ENCODE results near the gene ZSCAN21.

The ZSCAN21 gene

DNA sequence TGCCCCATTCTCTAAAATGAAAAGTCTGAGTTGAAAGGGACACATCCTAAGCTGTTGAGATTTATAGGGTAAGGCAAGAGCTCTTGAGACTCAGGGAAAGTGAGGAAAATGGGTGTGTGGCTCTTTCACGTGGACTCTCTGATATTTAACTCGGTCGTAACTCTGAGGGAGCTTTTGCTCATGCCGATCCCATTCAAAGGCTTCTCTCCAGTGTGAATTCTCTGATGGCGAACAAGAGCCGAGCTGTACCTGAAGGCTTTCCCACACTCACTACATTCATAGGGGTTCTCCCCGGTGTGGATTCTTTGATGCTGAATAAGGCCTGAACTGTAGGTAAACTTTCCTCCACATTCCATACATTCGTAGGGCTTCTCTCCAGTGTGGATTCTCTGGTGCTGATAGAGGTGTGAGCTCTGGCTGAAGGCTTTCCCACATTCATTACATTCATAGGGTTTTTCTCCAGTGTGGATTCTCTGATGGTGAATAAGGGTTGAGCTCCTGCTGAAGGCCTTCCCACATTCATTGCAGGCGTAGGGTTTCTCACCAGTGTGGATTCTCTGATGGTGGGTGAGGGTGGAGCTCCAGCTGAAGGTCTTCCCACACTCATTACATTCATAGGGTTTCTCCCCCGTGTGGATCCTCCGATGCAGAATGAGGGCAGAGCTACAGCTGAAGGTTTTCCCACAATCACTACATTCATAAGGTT lies 21.6 kb downstream of the ZSCAN21 start:
- H3K36me3 ChIP-seq (ENCODE audit: control insufficient read depth in 2 of 2, insufficient read depth in 2 of 2, low read length in 2 of 2): peaks cover 63% of the 10 kb centered on the region in 2 donors

DNA sequence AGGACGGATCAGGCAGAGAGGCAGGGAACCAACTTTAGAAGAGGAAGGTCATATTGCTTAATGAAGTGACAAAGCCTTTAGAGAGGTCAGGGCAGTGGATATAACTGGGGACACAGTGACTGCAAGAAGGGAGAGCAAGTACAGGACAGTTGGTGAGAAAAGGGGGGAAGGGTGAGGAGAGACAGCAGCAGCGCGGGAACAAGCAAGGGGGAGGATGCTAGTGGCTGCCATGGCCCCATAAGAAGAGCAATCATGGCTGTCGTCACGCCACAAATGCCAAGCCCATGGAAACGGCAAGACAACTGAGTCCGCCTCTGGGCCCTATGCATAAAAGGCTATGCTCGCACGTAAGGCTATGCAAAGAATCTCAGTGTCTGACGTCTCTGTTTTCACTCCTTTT lies 22.9 kb downstream of the ZSCAN21 start:
- no peaks in the 10 kb centered on the region for H3K27me3 ChIP-seq (ENCODE audit: control insufficient read depth in 2 of 2, insufficient read depth in 2 of 2, low read length in 2 of 2)
- no peak overlapping the region for H3K27ac ChIP-seq (ENCODE audit: low read depth in 2 of 2, low read length in 2 of 2)
- H3K4me3 ChIP-seq (ENCODE audit: low read length in 2 of 2): no peak overlapping the region
- H3K4me1 ChIP-seq (ENCODE audit: control insufficient read depth in 2 of 2, insufficient read depth in 2 of 2, low read length in 2 of 2): peaks cover 6 to 8% of the 10 kb centered on the region in 2 donors
- H3K36me3 ChIP-seq (ENCODE audit: control insufficient read depth in 2 of 2, insufficient read depth in 2 of 2, low read length in 2 of 2): peaks cover 71 to 72% of the 10 kb centered on the region in 2 donors
- H3K9ac ChIP-seq (ENCODE audit: low read depth in 1 of 2, low read length in 2 of 2): no peak overlapping the region
- H3K9me3 ChIP-seq (ENCODE audit: control insufficient read depth in 2 of 2, low read length in 2 of 2): peaks cover 15 to 16% of the 10 kb centered on the region in 2 donors

More for the DNA sequence above, 21.6 kb downstream of the ZSCAN21 start:
- Histone ChIP-seq H3K27me3 (ENCODE audit: control insufficient read depth in 2 of 2, insufficient read depth in 2 of 2, low read length in 2 of 2) (no peaks in the 10 kb centered on the region), H3K4me1 (ENCODE audit: control insufficient read depth in 2 of 2, insufficient read depth in 2 of 2, low read length in 2 of 2) (no peaks in the 10 kb centered on the region), H3K9me3 (ENCODE audit: control insufficient read depth in 2 of 2, low read length in 2 of 2) (peaks cover 15 to 16% of the 10 kb centered on the region in 2 donors), H3K4me3 (ENCODE audit: low read length in 2 of 2) (peak overlapping the region in 1 of 2 donors; percentile 12), H3K9ac (ENCODE audit: low read depth in 1 of 2, low read length in 2 of 2) (no peak overlapping the region), H3K27ac (ENCODE audit: low read depth in 2 of 2, low read length in 2 of 2) (no peak overlapping the region)

DNA sequence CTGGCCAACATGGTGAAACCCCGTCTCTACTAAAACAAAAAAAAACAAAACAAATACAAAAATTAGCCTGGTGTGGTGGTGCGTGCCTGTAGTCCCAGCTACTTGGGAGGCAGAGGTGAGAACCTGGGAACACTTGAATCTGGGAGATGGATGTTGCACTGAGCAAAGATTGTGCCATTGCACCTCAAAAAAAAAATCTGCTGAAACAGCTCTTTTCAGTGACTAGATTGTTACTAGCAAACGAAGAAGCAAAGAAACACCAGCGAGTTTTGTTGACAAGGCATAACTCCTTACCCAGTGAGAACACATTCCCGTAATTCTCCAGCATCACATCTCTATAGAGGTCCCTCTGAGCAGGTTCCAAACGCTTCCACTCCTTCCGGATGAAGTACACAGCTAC lies 25.3 kb downstream of the ZSCAN21 start:
- Histone ChIP-seq H3K4me3 (ENCODE audit: low read length in 2 of 2) (no peak overlapping the region), H3K36me3 (ENCODE audit: control insufficient read depth in 2 of 2, insufficient read depth in 2 of 2, low read length in 2 of 2) (peaks cover 70 to 73% of the 10 kb centered on the region in 2 donors), H3K27ac (ENCODE audit: low read depth in 2 of 2, low read length in 2 of 2) (no peak overlapping the region), H3K9me3 (ENCODE audit: control insufficient read depth in 2 of 2, low read length in 2 of 2) (peaks cover 15 to 16% of the 10 kb centered on the region in 2 donors), H3K9ac (ENCODE audit: low read depth in 1 of 2, low read length in 2 of 2) (no peak overlapping the region), H3K27me3 (ENCODE audit: control insufficient read depth in 2 of 2, insufficient read depth in 2 of 2, low read length in 2 of 2) (no peaks in the 10 kb centered on the region), H3K4me1 (ENCODE audit: control insufficient read depth in 2 of 2, insufficient read depth in 2 of 2, low read length in 2 of 2) (peaks cover 19 to 25% of the 10 kb centered on the region in 2 donors)

DNA sequence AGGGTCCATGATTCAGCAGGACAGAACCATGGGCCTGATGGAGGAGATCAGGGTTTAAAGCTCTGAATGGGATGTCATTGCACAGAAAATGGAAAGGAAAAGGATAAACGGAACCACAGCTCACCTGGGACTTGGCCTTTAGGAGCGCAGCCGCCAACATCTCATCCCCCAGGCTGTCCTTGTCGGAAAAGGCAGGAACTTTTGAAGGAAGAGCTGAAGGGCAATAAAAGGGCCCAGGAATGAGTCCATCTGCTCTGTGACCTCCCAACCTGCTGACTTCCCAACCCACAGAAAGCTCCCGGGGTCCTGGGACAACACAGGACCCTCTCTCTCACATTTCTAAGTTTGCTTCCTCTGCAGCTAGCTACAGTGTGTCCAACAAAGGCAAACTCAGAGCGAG lies 25.8 kb downstream of the ZSCAN21 start:
- no peak overlapping the region for H3K9ac ChIP-seq (ENCODE audit: low read depth in 1 of 2, low read length in 2 of 2)
- H3K9me3 ChIP-seq (ENCODE audit: control insufficient read depth in 2 of 2, low read length in 2 of 2): peaks cover 15 to 16% of the 10 kb centered on the region in 2 donors
- H3K4me1 ChIP-seq (ENCODE audit: control insufficient read depth in 2 of 2, insufficient read depth in 2 of 2, low read length in 2 of 2): peaks cover 23 to 29% of the 10 kb centered on the region in 2 donors
- peaks cover 67% of the 10 kb centered on the region in 2 donors for H3K36me3 ChIP-seq (ENCODE audit: control insufficient read depth in 2 of 2, insufficient read depth in 2 of 2, low read length in 2 of 2)
- no peak overlapping the region for H3K4me3 ChIP-seq (ENCODE audit: low read length in 2 of 2)
- H3K27me3 ChIP-seq (ENCODE audit: control insufficient read depth in 2 of 2, insufficient read depth in 2 of 2, low read length in 2 of 2): no peaks in the 10 kb centered on the region
- no peak overlapping the region for H3K27ac ChIP-seq (ENCODE audit: low read depth in 2 of 2, low read length in 2 of 2)

DNA sequence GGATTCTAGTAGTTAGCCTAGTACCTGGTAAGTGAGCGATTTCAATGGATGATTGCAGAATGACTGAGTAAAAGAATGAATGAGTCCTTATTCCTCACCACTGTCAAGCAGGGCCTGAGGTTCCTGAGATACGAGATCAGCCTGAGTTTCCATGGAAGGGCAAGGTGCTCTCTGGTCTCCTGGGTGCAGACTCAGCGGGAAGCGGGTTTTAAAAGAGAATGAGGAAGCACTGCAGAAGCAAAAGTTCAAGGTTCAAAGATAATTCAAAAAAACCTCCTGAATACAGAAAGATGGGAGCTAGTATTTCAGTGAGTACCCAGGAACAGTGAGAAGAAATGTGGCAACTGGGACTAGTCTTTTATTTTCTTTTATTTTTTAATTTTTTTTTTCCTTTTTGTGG lies 27.6 kb downstream of the ZSCAN21 start:
- Histone ChIP-seq H3K27ac (ENCODE audit: low read depth in 2 of 2, low read length in 2 of 2) (no peak overlapping the region), H3K36me3 (ENCODE audit: control insufficient read depth in 2 of 2, insufficient read depth in 2 of 2, low read length in 2 of 2) (peaks cover 49 to 50% of the 10 kb centered on the region in 2 donors), H3K9ac (ENCODE audit: low read depth in 1 of 2, low read length in 2 of 2) (no peak overlapping the region), H3K9me3 (ENCODE audit: control insufficient read depth in 2 of 2, low read length in 2 of 2) (peaks cover 5 to 6% of the 10 kb centered on the region in 2 donors), H3K27me3 (ENCODE audit: control insufficient read depth in 2 of 2, insufficient read depth in 2 of 2, low read length in 2 of 2) (no peaks in the 10 kb centered on the region), H3K4me3 (ENCODE audit: low read length in 2 of 2) (no peak overlapping the region), H3K4me1 (ENCODE audit: control insufficient read depth in 2 of 2, insufficient read depth in 2 of 2, low read length in 2 of 2) (peaks cover 23 to 34% of the 10 kb centered on the region in 2 donors)

DNA sequence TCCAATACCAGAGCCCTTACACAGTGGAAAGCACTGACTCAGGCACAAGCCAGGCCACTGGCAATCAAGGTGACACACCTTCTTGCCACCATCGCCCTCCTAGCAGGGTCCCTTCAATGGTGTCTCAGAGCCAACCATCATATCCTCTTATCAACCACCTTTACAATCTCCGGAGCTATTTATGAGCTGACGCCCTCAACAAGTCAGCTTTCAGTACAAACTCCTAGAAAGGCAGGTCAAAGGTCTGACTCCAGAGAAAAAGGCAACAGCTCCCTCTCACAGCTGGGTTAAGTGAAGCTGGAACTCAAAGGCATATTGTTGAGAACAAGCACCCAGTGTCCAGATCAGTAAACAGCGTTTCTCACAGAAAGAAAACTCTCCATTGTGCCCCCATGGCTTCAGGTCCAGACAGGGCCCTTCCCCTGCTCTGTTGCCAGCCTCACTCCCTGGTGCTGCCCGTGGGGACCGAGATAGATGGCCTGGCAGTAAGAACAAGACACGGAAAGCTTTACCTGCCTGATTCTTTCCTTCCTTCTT lies 29.5 kb downstream of the ZSCAN21 start:
- H3K27me3 ChIP-seq (ENCODE audit: control insufficient read depth in 2 of 2, insufficient read depth in 2 of 2, low read length in 2 of 2): no peaks in the 10 kb centered on the region
- peaks cover 31% of the 10 kb centered on the region in 2 donors for H3K36me3 ChIP-seq (ENCODE audit: control insufficient read depth in 2 of 2, insufficient read depth in 2 of 2, low read length in 2 of 2)
- H3K9me3 ChIP-seq (ENCODE audit: control insufficient read depth in 2 of 2, low read length in 2 of 2): no peaks in the 10 kb centered on the region
- peak overlapping the region; percentile 54 to 68 for H3K9ac ChIP-seq (ENCODE audit: low read depth in 1 of 2, low read length in 2 of 2)
- peak overlapping the region; percentile 56 to 65 for H3K4me3 ChIP-seq (ENCODE audit: low read length in 2 of 2)
- H3K4me1 ChIP-seq (ENCODE audit: control insufficient read depth in 2 of 2, insufficient read depth in 2 of 2, low read length in 2 of 2): peaks cover 31 to 41% of the 10 kb centered on the region in 2 donors
- H3K27ac ChIP-seq (ENCODE audit: low read depth in 2 of 2, low read length in 2 of 2): peak overlapping the region; percentile 85 to 88

DNA sequence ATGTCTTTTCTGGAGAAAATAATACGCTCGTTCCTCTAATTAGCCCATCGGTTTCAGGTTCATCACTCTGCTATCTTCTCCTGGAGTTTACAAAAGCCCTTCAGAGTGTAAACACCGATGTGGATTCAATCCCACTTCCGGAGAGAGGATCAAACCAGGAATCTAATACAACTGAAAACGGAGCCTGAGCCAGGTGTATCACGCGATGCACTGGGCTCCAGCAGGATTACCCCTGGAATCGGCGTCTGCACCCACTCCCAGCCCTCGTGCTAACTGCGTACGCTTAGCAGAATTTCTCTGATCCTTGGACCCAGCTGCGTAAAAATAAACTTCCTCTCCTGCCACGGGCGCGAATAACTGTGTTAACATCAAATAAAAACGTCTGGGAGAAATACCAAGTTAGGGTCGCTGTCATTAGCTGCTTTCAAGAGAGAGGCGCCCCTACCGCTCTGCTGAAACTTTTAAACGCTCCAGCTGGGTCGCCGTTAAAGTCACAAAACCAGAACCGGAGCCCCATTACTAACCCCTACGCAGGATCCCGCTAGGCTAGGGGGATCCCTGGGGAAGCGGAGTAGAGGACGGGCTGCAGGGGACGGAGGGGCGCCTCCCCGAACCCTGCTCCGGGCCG lies 31.4 kb downstream of the ZSCAN21 start:
- Histone ChIP-seq H3K27me3 (ENCODE audit: control insufficient read depth in 2 of 2, insufficient read depth in 2 of 2, low read length in 2 of 2) (no peaks in the 10 kb centered on the region), H3K36me3 (ENCODE audit: control insufficient read depth in 2 of 2, insufficient read depth in 2 of 2, low read length in 2 of 2) (peaks cover 13% of the 10 kb centered on the region in 2 donors), H3K4me1 (ENCODE audit: control insufficient read depth in 2 of 2, insufficient read depth in 2 of 2, low read length in 2 of 2) (peaks cover 31 to 41% of the 10 kb centered on the region in 2 donors), H3K27ac (ENCODE audit: low read depth in 2 of 2, low read length in 2 of 2) (peak overlapping the region; percentile 85 to 88), H3K4me3 (ENCODE audit: low read length in 2 of 2) (peak overlapping the region; percentile 95 to 100), H3K9me3 (ENCODE audit: control insufficient read depth in 2 of 2, low read length in 2 of 2) (no peaks in the 10 kb centered on the region), H3K9ac (ENCODE audit: low read depth in 1 of 2, low read length in 2 of 2) (peak overlapping the region; percentile 95 to 99)

DNA sequence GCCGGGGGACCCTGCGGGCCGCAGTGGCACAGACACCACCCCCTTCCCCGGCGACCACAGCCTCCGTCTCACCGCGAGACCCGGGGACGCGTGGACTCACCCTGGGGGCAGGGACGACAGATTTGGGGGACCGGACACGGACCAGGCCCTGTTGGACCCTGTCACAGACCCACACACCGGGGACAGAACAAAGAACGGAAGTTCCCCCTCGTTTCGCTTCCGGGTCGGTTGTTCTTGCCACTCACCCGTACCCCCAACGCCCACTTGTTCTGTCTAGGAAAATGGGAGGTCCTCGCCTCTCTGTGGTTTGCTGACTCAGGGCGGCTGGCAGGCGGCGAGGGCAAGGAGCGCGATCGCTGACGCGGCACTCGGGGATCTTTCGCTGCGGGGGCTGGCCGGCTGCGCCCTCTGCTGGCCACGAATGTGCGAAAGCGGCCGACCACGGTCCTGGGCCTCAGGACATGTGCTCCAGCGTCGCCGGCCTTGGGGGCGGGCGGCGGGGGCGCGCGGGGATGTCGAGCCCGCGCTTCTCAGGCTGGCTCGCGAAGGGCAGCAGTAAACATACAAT lies 32.0 kb downstream of the ZSCAN21 start, which contains the start of gene ZNF3:
Gene ZNF3, minus strand, starts transcription at position 189 of the 568 bp plus-strand sequence. CDS start 4,366 bp downstream, outside the sequence.
- Histone ChIP-seq H3K36me3 (ENCODE audit: control insufficient read depth in 2 of 2, insufficient read depth in 2 of 2, low read length in 2 of 2) (peaks cover 8 to 9% of the 10 kb centered on the region in 2 donors), H3K9me3 (ENCODE audit: control insufficient read depth in 2 of 2, low read length in 2 of 2) (no peaks in the 10 kb centered on the region), H3K27ac (ENCODE audit: low read depth in 2 of 2, low read length in 2 of 2) (peak within 1 kb of the TSS; percentile 85 to 88), H3K4me1 (ENCODE audit: control insufficient read depth in 2 of 2, insufficient read depth in 2 of 2, low read length in 2 of 2) (peaks cover 30 to 41% of the 10 kb centered on the region in 2 donors), H3K27me3 (ENCODE audit: control insufficient read depth in 2 of 2, insufficient read depth in 2 of 2, low read length in 2 of 2) (no peaks in the 10 kb centered on the region), H3K4me3 (ENCODE audit: low read length in 2 of 2) (peak within 1 kb of the TSS; percentile 95 to 100), H3K9ac (ENCODE audit: low read depth in 1 of 2, low read length in 2 of 2) (peak within 1 kb of the TSS; percentile 95 to 99)

DNA sequence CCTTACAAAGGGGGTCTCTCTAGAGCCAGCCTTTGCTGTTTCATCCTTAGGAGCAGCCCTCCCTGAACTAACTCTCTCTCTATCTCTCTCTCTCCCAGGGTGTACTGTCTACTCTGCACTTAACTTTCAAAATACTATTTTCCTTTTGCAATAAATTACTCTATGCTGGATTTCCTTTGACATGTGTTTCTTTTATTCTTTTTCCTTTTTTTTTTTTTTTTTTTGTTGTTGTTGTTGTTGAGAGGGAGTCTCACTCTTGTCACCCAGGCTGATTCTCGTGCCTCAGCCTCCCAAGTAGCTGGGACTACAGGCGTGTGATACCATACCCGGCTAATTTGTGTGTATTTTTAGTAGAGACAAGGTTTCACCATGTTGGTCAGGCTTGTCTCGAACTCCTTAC lies 33.4 kb downstream of the ZSCAN21 start:
- H3K4me3 ChIP-seq (ENCODE audit: low read length in 2 of 2): no peak overlapping the region
- H3K9me3 ChIP-seq (ENCODE audit: control insufficient read depth in 2 of 2, low read length in 2 of 2): no peaks in the 10 kb centered on the region
- H3K9ac ChIP-seq (ENCODE audit: low read depth in 1 of 2, low read length in 2 of 2): no peak overlapping the region
- H3K4me1 ChIP-seq (ENCODE audit: control insufficient read depth in 2 of 2, insufficient read depth in 2 of 2, low read length in 2 of 2): peaks cover 20 to 33% of the 10 kb centered on the region in 2 donors
- no peaks in the 10 kb centered on the region for H3K27me3 ChIP-seq (ENCODE audit: control insufficient read depth in 2 of 2, insufficient read depth in 2 of 2, low read length in 2 of 2)
- H3K36me3 ChIP-seq (ENCODE audit: control insufficient read depth in 2 of 2, insufficient read depth in 2 of 2, low read length in 2 of 2): peaks cover 3% of the 10 kb centered on the region in 2 donors
- H3K27ac ChIP-seq (ENCODE audit: low read depth in 2 of 2, low read length in 2 of 2): peak overlapping the region; percentile 76 to 85

DNA sequence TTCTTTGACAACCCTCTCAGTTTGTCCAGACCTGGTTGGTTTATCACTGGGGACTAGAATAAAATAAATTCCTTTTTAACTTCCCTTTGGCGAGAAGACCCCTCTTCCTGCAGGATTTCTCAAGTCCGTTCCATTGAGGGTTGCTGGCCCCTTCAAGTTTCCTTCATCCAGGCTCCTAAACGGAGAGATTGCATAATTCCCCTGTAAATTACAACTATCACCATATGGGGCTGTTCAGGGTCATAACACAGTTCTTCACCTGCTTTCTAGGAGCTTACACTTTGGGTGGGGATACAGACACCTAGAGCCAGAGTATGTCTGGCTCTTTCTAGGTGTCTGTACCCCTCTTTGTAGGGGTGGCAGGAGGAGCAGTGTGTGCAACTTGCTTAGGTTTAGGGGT lies 35.9 kb downstream of the ZSCAN21 start:
- Histone ChIP-seq H3K27ac (ENCODE audit: low read depth in 2 of 2, low read length in 2 of 2) (no peak overlapping the region), H3K4me1 (ENCODE audit: control insufficient read depth in 2 of 2, insufficient read depth in 2 of 2, low read length in 2 of 2) (peaks cover 20 to 23% of the 10 kb centered on the region in 2 donors)

More for the DNA sequence above, 35.9 kb downstream of the ZSCAN21 start:
- Histone ChIP-seq H3K36me3 (ENCODE audit: control insufficient read depth in 2 of 2, insufficient read depth in 2 of 2, low read length in 2 of 2) (peaks cover 3 to 5% of the 10 kb centered on the region in 2 donors), H3K27me3 (ENCODE audit: control insufficient read depth in 2 of 2, insufficient read depth in 2 of 2, low read length in 2 of 2) (no peaks in the 10 kb centered on the region), H3K9ac (ENCODE audit: low read depth in 1 of 2, low read length in 2 of 2) (no peak overlapping the region), H3K9me3 (ENCODE audit: control insufficient read depth in 2 of 2, low read length in 2 of 2) (no peaks in the 10 kb centered on the region), H3K4me3 (ENCODE audit: low read length in 2 of 2) (no peak overlapping the region)

All from mucosa of rectum (tissue), 2 donors.